ENCODE measurements around the gene AOPEP.

Gene AOPEP

GRCh38 chr9:94718936-94719335 lies 7.6 kb upstream of the AOPEP start:
- TF ChIP-seq USF1 (IDR thresholded peaks at IDR 0.05) (no peak), MAX (IDR thresholded peaks at IDR 0.05) (no peak)

GRCh38 chr9:94719878-94720277 lies 6.6 kb upstream of the AOPEP start:
- TF ChIP-seq MAX (IDR thresholded peaks at IDR 0.05) (no peak), TAF1 (IDR thresholded peaks at IDR 0.05; ENCODE audit: low read depth) (no peak), YY1 (IDR thresholded peaks at IDR 0.05; ENCODE audit: low read depth) (no peak), TCF12 (IDR thresholded peaks at IDR 0.05; ENCODE audit: low read depth) (no peak), FOXM1 (IDR thresholded peaks at IDR 0.05; ENCODE audit: borderline replicate concordance, low read depth) (no peak), REST (IDR thresholded peaks at IDR 0.05; ENCODE audit: low read depth) (no peak), EGR1 (IDR thresholded peaks at IDR 0.05) (no peak), NFIC (IDR thresholded peaks at IDR 0.05) (no peak), RAD21 (IDR thresholded peaks at IDR 0.05; ENCODE audit: low read depth) (no peak), USF1 (IDR thresholded peaks at IDR 0.05) (no peak), ZBTB7A (IDR thresholded peaks at IDR 0.05; ENCODE audit: low read depth) (no peak), TEAD4 (IDR thresholded peaks at IDR 0.05) (no peak), CREB1 (IDR thresholded peaks at IDR 0.05; ENCODE audit: low read depth) (no peak), EP300 (IDR thresholded peaks at IDR 0.05; ENCODE audit: borderline replicate concordance) (no peak), CEBPB (IDR thresholded peaks at IDR 0.05) (no peak)

- TF ChIP-seq CREB1 (IDR thresholded peaks at IDR 0.05; ENCODE audit: low read depth), result no peak
- no peak for TF ChIP-seq TEAD4 (IDR thresholded peaks at IDR 0.05)
- no peak for TF ChIP-seq NFIC (IDR thresholded peaks at IDR 0.05)
- no peak for TF ChIP-seq TAF1 (IDR thresholded peaks at IDR 0.05; ENCODE audit: low read depth)
- TF ChIP-seq EP300 (IDR thresholded peaks at IDR 0.05; ENCODE audit: borderline replicate concordance), result no peak
- no peak for TF ChIP-seq CEBPB (IDR thresholded peaks at IDR 0.05)
- no peak for TF ChIP-seq USF1 (IDR thresholded peaks at IDR 0.05)
- TF ChIP-seq TCF12 (IDR thresholded peaks at IDR 0.05; ENCODE audit: low read depth), result no peak
- no peak for TF ChIP-seq YY1 (IDR thresholded peaks at IDR 0.05; ENCODE audit: low read depth)
- no peak for TF ChIP-seq REST (IDR thresholded peaks at IDR 0.05; ENCODE audit: low read depth)
- TF ChIP-seq EGR1 (IDR thresholded peaks at IDR 0.05), result no peak
- no peak for TF ChIP-seq MAX (IDR thresholded peaks at IDR 0.05)
- TF ChIP-seq FOXM1 (IDR thresholded peaks at IDR 0.05; ENCODE audit: borderline replicate concordance, low read depth), result no peak
- TF ChIP-seq ZBTB7A (IDR thresholded peaks at IDR 0.05; ENCODE audit: low read depth), result no peak
- TF ChIP-seq RAD21 (IDR thresholded peaks at IDR 0.05; ENCODE audit: low read depth), result no peak
These were observed 5.5 kb upstream of the AOPEP start for GRCh38 chr9:94720846-94721549.

GRCh38 chr9:94721754-94722153 lies 4.7 kb upstream of the AOPEP start:
- TF ChIP-seq CEBPB (IDR thresholded peaks at IDR 0.05) (no peak), REST (IDR thresholded peaks at IDR 0.05; ENCODE audit: low read depth) (no peak), CREB1 (IDR thresholded peaks at IDR 0.05; ENCODE audit: low read depth) (no peak), TAF1 (IDR thresholded peaks at IDR 0.05; ENCODE audit: low read depth) (no peak), MAX (IDR thresholded peaks at IDR 0.05) (no peak), TEAD4 (IDR thresholded peaks at IDR 0.05) (no peak), ZBTB7A (IDR thresholded peaks at IDR 0.05; ENCODE audit: low read depth) (no peak), EP300 (IDR thresholded peaks at IDR 0.05; ENCODE audit: borderline replicate concordance) (no peak), EGR1 (IDR thresholded peaks at IDR 0.05) (no peak), RAD21 (IDR thresholded peaks at IDR 0.05; ENCODE audit: low read depth) (no peak), YY1 (IDR thresholded peaks at IDR 0.05; ENCODE audit: low read depth) (no peak), NFIC (IDR thresholded peaks at IDR 0.05) (no peak), FOXM1 (IDR thresholded peaks at IDR 0.05; ENCODE audit: borderline replicate concordance, low read depth) (no peak), TCF12 (IDR thresholded peaks at IDR 0.05; ENCODE audit: low read depth) (no peak), USF1 (IDR thresholded peaks at IDR 0.05) (no peak)
